T-helper 2 cell treated with Interferon-gamma antibody and Interleukin-4, amounts not matched to agents 5 μg/mL and 100 μg/mL, for 36 hours (primary cell): ENCODE data around the gene UBE2V1.
"Not testable (repeated sequence)": the region's sequence is repeated elsewhere in the genome, so short reads cannot be mapped to it uniquely, and the experiment has no call there.

ENCODE experiments used
- DNase-seq: peaks from one replicate; pipeline ENCODE4 v3.0.0; 2021; ENCODE audit warnings: low spot score
- H3K27ac Mint-ChIP-seq: one replicate; pipeline ENCODE4 v1.8.0; 2021; ENCODE audit warnings: mild to moderate bottlenecking, mixed read lengths
- H3K27me3 Mint-ChIP-seq: one replicate; pipeline ENCODE4 v1.8.0; 2021; ENCODE audit warnings: low read depth, mixed read lengths
- H3K36me3 Mint-ChIP-seq: one replicate; pipeline ENCODE4 v1.8.0; 2021; ENCODE audit warnings: low read depth, mixed read lengths
- H3K4me1 Mint-ChIP-seq: one replicate; pipeline ENCODE4 v1.8.0; 2021; ENCODE audit warnings: low read depth, mixed read lengths
- H3K4me3 Mint-ChIP-seq: one replicate; pipeline ENCODE4 v1.8.0; 2022; ENCODE audit warnings: mild to moderate bottlenecking, moderate library complexity, mixed read lengths
- H3K9me3 Mint-ChIP-seq: one replicate; pipeline ENCODE4 v1.8.0; 2021; ENCODE audit warnings: mixed read lengths

UBE2V1 gene

DNA sequence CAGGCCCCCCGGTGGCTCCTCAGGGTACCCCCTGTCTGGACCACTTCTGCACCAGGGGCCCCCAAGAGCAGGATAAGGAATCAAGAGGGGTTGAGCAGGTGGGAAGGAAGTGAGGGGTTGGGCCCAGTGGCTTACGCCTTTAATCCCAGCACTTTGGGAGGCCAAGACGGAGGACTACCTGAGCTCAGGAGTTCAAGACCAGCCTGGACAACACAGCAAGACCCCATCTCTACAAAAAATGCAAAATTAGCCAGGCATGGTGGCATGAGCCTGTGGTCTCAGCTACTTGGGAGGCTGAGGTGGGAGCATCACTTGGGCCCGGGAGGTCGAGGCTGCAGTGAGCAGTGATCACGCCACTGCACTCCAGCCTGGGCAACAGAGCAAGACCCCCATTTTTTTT, 49.2 kb downstream of the UBE2V1 start:
- not testable (repeated sequence) for H3K4me3 Mint-ChIP-seq, H3K27ac Mint-ChIP-seq, H3K9me3 Mint-ChIP-seq, H3K36me3 Mint-ChIP-seq, H3K27me3 Mint-ChIP-seq, DNase-seq, H3K4me1 Mint-ChIP-seq

DNA sequence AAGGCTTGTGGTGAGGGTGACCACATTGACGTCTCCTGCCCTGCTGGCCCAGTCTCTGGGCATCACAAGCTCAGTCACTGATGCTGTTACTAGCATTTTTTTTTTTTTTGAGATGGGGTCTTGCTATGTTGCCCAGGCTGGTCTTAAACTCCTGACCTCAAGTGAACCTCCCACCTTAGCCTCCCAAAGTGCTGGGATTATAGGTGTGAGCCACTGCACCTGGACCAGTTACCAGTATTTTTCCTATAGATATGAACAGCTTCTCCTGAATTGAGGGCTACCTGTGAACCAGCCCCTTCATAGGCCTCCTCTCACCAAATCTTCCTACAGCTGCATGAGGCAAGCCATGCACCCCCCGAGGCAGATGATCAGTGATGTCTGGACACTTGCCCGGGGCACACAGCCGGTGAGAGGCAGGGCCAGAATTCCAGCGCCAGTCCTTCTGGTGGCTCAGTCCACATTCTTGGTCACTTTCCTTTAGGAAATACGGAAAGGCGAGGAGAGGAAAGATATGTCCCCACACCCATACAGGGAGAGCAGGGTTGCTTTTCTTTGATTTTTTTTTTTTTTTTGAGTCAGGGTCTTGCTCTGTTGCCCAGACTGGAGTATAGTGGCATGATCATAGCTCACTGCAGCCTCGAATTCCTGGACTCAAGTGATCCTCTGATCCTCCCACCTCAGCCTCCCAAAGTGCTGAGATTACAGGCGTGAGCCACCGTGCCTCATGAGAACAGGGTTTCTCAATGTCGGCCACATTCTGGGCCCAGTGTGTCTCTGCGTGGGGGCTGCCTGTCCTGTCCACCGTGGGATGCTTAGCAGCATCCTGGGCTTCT, 50.7 kb downstream of the UBE2V1 start:
- Mint-ChIP-seq H3K4me3 (no peak overlapping the region), H3K4me1 (no peaks in the 10 kb centered on the region), H3K27me3 (peaks cover 2% of the 10 kb centered on the region), H3K36me3 (no peaks in the 10 kb centered on the region), H3K27ac (no peak overlapping the region), H3K9me3 (no peaks in the 10 kb centered on the region)
- DNase-seq: no peak

DNA sequence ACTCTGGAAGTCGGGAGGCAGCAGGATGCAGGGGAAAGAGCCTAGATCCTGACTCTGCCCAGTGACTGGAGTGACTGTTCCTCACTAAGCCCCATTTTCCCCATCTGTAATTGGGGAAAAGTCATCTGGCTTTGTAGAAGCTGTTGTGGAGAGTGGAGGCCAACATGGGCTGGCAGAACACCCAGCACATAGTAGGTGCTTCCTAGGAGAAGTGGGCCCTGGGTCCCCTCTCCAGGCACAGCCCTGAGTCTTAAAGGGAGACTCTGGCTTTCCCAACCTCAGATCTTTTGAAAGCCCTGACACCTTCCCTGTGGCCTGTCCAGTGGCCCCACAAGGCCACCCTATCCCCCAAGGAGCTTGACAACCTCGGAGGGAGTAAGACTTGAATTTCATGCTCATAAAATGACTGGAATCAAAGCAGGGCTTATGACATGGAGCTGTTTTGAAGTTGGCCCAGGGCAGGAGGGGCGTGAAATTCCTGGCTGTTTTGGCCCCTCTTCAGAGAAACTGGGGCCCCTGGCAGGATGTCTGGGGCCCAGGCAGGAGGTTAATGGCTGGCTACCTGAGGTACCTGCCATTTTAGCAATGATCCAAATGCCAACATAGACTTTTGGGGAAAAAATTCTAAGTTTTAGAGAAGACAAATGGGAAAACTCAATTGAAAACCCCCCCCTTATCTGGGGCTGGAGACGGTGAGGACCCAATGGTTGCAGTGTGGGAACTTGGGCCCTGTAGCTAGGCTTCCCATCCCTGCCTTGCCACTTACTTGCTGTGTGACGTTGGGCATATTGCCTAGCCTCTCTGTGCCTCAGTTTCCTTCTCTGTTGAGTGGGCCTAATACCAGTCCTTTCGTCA, 51.6 kb downstream of the UBE2V1 start:
- no peak overlapping the region for H3K27ac Mint-ChIP-seq
- no peak for DNase-seq

DNA sequence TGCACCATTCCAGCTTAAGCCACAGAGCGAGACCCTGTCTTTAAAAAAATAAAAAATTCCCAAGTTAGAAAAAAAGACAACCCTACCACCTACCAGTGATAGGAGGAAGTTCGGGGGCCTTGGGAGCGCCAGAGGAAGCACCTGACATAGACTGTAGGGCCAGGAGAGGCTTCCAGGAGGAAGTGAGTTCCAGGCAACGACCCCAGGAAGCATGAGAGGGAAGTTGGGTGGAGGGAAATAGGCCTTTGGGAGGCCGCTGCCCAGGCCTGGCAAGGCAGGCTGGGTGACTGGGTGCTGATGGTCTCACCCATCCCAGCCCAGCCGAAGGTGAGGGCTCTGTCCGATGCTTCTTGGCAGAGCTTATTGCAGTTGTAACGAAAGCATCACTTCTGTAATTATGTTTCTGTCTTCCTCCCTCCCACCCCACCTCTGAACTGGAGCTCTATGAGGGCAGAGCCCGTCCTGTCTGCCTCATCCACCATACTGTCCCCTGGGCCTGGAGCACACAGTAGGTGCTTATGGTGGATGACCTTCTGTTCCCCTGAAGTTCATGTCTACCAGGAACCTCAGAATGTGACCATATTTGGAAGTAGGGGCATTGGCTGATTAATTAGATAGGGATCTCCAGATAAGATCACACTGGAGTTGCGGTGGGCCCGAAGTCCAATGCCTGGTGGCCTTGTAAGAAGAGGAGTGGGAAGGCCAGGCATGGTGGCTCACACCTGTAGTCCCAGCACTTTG, 54.1 kb downstream of the UBE2V1 start:
- H3K27me3 Mint-ChIP-seq: peaks cover 2% of the 10 kb centered on the region
- H3K36me3 Mint-ChIP-seq: no peaks in the 10 kb centered on the region
- H3K4me3 Mint-ChIP-seq: no peak overlapping the region
- DNase-seq: no peak
- H3K27ac Mint-ChIP-seq: no peak overlapping the region
- no peaks in the 10 kb centered on the region for H3K9me3 Mint-ChIP-seq
- peaks cover 2% of the 10 kb centered on the region for H3K4me1 Mint-ChIP-seq

More for the DNA sequence above, 51.6 kb downstream of the UBE2V1 start:
- Mint-ChIP-seq H3K4me1 (peaks cover 2% of the 10 kb centered on the region), H3K9me3 (no peaks in the 10 kb centered on the region), H3K27me3 (peaks cover 2% of the 10 kb centered on the region), H3K36me3 (no peaks in the 10 kb centered on the region), H3K4me3 (no peak overlapping the region)

DNA sequence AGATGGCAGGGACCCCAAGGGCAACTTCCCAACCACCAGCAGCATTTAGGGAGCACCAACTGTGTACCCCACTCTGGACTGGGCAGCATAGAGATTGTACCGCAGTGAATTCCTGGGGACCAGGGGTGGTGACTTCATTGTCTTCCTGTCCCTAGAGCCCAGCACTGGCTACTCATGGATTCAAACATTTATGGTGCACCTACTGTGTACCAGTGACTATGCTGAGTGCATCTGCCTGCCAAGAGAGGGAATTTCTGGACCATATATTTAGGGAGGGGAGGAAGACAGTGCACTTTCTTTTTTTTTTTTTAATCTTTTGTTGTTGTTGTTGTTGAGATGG, 55.3 kb downstream of the UBE2V1 start:
- no peak overlapping the region for H3K4me3 Mint-ChIP-seq
- peaks cover 2% of the 10 kb centered on the region for H3K27me3 Mint-ChIP-seq
- DNase-seq: no peak
- H3K36me3 Mint-ChIP-seq: no peaks in the 10 kb centered on the region
- H3K4me1 Mint-ChIP-seq: peaks cover 2% of the 10 kb centered on the region
- H3K27ac Mint-ChIP-seq: no peak overlapping the region
- H3K9me3 Mint-ChIP-seq: no peaks in the 10 kb centered on the region

DNA sequence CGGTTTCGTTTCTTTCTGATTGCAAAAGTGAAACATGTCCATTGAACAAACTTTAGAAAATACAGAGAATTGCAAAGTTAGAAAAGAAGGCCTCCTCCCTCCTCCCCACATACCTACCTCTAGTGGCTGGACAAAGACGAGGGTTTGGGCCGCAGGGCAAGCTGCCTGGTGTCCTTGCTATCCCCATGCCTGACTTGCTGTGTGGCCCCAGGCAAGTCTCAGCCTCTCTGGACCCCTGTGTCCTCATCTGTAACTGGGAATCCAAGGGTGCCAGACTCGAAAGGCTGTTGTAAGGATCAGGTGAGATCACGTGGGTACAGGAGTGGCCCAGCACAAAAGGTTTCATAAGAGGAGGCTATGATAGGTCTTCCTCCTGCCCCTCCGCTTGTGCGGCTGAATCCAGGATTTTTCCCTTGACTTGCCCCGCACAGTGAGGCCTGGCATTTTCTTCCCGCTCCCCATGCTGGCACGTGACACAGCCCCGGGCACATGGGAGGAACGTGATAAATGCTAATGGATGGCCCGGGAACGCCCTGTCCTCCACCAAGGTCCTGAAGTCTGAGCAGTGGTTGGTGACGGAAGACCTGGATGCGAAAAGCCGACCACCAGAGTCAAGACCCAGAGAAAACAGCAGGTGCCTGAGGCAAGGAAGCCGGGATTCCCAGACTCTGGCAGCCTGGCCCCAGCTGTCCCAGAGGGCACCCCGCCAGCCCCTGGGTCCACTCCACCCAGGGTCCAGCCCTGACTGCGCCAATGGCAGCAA, 55.8 kb downstream of the UBE2V1 start:
- H3K4me1 Mint-ChIP-seq: peaks cover 2% of the 10 kb centered on the region
- no peak for DNase-seq
- H3K27ac Mint-ChIP-seq: no peak overlapping the region
- no peaks in the 10 kb centered on the region for H3K9me3 Mint-ChIP-seq
- H3K27me3 Mint-ChIP-seq: peaks cover 2% of the 10 kb centered on the region
- no peak overlapping the region for H3K4me3 Mint-ChIP-seq
- H3K36me3 Mint-ChIP-seq: no peaks in the 10 kb centered on the region

DNA sequence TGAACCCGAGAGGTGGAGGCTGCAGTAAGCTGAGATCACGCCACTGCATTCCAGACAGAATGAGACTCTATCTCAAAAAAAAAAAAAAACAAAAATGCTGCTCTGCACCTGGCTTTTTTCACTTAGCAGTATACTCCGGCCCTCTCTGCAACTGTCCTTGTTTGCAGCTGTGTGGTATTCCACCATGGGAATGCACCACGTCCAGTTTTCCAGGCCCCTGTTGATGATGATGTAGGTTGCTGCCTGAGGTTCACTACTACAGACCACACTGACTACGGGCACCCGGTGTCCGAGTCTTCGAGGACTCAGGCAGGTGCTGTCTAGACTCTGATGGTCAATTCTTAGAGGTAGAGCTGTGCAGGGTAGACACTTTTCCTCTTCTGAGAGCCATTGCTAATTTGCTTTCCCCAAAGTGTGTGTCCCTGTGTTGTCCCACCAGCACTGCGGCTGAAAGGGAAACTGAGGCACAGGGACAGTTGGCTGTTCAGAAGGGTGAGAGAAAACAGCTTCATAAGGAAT, 56.5 kb downstream of the UBE2V1 start:
- H3K27me3 Mint-ChIP-seq: peaks cover 4% of the 10 kb centered on the region
- no peak overlapping the region for H3K4me3 Mint-ChIP-seq
- no peaks in the 10 kb centered on the region for H3K9me3 Mint-ChIP-seq
- no peaks in the 10 kb centered on the region for H3K36me3 Mint-ChIP-seq
- no peak for DNase-seq
- no peak overlapping the region for H3K27ac Mint-ChIP-seq
- H3K4me1 Mint-ChIP-seq: peaks cover 2% of the 10 kb centered on the region

DNA sequence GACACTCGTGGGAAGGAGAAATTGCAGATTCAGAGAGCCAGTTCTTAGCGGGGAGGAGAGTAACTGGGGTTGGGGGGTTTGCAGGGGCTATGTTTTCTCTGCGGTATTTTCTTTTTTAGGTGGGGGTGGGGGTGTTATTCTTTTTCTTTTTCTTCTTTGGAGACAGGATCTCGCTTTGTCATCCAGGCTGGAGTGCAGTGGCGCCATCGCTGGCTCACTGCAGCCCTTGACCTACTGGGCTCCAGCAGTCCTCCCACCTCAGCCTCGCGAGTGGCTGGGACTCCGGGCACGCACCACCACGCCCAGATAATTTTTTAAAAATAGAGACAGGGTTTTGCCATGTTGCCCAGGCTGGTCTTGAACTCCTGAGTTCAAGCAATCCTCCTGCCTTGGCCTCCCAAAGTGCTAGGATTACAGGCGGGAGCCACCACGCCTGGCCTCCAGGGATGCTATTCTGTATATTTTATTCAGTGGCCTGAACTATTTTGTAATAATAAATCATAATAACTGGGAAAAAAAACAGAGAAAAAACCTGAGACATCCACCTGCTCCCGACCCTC, 57.3 kb downstream of the UBE2V1 start:
- no peak overlapping the region for H3K27ac Mint-ChIP-seq
- no peaks in the 10 kb centered on the region for H3K9me3 Mint-ChIP-seq

DNA sequence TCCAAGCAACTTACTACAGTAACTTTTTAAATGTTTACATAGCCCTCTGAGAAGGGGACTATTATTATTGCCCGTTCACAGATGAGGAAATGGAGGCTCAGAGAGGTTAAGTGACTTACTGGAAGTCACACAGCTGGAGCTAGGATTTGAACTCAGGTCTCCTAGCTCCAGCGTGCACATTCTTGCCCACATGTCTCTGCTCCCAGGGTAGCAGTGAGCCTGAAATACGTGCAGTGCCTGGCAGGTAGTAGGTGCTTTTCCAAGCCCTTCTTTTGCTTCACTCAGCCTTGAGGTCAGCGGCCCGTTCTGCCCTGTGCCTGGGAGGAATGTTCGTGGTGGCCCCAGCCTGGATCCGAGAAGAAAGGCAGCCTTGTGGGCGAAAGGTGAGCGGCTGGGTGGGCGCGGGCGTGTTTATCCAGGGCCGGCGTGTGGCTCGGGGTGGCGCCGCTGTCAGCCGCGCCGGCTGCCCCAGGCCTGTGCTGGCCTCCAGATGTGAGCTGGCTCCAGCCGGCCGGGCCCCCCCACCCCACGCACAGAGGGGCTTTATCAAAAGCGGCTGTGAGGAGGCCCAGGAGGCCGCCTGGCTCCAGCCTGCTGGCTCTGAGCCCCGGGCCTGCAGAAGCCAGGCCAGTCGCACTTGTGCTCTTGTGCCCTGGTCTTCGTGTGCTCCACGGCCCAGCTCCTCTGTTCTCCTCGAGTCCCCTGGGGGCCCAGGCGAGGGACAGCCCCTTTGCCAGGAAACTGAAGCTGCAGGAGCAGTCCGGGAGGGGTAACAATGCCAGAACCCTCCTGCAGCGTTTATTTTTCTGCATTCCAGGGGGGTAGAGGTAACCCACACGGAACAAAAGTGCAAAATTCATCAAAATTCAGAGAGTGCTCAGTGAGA, 58.1 kb downstream of the UBE2V1 start:
- H3K4me3 Mint-ChIP-seq: no peak overlapping the region
- no peak overlapping the region for H3K27ac Mint-ChIP-seq
- H3K27me3 Mint-ChIP-seq: peaks cover 4% of the 10 kb centered on the region
- H3K4me1 Mint-ChIP-seq: peaks cover 2% of the 10 kb centered on the region
- H3K36me3 Mint-ChIP-seq: no peaks in the 10 kb centered on the region
- no peak for DNase-seq
- H3K9me3 Mint-ChIP-seq: no peaks in the 10 kb centered on the region

More for the DNA sequence above, 57.3 kb downstream of the UBE2V1 start:
- Mint-ChIP-seq H3K4me1 (peaks cover 2% of the 10 kb centered on the region), H3K27me3 (peaks cover 4% of the 10 kb centered on the region), H3K4me3 (no peak overlapping the region), H3K36me3 (no peaks in the 10 kb centered on the region)
- DNase-seq: no peak

DNA sequence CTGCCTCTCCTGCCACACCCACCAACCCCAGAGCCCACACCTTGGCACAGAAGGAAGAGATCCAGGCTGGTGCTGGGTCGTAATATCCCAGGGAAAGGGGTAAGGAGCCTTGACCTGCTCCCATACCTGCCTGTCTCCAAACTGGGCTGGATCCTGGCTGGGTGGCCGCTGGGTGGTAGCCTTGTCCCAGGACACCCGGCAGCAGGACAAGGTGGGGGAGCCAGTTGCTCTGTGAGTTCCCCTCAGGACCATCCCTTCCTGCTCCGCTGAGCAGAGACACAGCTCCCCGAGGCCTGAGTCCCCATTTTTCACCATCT, 58.8 kb downstream of the UBE2V1 start:
- Mint-ChIP-seq H3K27ac (no peak overlapping the region), H3K9me3 (no peaks in the 10 kb centered on the region), H3K4me3 (no peak overlapping the region), H3K4me1 (peaks cover 4% of the 10 kb centered on the region), H3K36me3 (no peaks in the 10 kb centered on the region), H3K27me3 (peaks cover 4% of the 10 kb centered on the region)
- no peak for DNase-seq

DNA sequence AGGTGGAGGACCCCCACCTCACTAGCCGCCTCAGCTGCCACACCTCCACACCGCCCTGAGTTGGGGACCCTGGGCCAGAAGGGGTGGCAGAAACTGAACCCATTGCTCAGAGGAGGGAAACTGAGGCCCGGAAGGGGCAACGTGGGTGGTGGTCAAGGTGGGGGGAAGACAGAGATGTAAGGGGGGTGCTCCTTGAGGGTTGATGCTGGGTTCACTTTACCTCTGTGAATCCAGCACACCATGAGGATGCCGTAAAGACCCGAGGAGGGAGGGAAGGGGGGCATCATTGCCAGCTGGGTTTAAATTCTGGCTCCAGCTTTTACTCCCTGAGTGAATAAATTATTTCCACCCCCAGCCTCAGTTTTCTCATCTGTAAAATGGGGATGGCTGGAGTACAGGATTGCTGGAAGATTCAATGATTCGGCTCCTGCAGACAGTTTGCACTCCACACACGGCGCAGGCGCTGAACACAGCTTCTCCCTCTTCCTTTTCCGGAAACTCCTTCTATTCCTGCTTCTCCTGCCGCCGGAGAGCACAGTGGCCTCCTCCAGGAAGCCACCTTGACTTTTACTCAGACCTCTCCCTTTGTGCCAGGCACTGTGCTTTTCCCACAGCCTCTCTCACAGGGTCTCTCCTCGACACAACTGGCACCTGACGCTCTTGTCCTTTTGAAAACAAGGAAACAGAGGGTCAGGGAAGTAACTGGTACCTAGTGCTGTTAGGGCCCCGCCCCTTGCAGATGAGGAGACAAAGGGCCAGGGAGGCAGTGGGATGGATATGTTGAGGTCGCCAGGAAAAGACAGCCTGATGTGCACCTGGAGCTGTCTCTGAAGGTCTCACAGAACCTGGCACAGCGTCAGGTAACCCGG, 59.4 kb downstream of the UBE2V1 start:
- Mint-ChIP-seq H3K9me3 (no peaks in the 10 kb centered on the region), H3K36me3 (no peaks in the 10 kb centered on the region), H3K27ac (no peak overlapping the region), H3K4me3 (no peak overlapping the region), H3K27me3 (peaks cover 6% of the 10 kb centered on the region), H3K4me1 (peaks cover 8% of the 10 kb centered on the region)
- no peak for DNase-seq
